GM19452 (cell line): ENCODE results near the gene ILF3.

ENCODE experiments used
- ATAC-seq: cut with Tn5 transposase; IDR thresholded peaks from one replicate; pipeline ENCODE4 v1.9.1; 2021; ENCODE audit not compliant: unreplicated experiment

The ILF3 gene

DNA sequence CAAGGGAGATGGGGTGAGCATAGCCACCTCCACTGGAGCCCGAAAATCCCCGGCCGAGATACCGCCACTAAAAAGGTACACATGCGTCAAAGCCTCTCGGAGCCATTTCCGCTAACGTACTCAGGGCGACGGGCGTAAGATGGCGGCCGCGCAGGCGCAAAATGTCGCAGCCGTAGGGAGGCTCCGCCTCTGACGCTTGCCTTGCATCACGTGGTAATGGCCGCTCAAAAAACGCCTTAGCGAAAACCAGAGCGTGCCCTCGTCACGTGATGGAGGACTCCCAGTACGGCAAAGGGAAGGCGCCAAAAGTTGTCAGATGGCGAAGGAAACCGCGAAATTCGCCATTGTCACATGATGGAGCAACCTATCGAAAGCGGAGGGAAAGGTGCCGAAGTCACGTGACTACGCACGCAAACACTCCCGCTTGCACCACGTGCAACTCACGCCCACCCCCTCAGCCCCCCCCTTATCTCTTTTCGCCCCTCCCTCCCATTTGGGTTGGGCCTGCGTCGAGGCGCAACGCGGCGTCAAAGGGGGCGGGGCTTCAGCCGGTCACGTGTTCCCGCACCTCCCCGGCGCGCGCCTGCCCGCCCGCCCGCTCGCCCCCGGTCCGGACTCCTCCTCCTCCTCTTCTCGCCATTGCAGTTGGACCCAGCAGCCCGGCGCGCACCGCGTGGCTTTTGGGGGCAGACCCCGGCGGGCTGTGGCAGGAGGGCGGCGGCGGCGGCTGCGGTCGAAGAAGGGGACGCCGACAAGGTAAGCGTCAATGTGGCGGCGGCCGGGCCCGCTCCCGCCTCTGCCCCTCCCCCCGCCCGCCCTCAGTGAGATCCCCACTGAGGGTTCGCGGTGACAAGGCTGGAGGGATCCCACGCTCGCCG is at the start of gene ILF3:
Gene ILF3, plus strand, starts transcription at position 615 of the 878 bp plus-strand sequence. CDS start 16,260 bp downstream, outside the sequence.
- ATAC-seq: peak; percentile 65

DNA sequence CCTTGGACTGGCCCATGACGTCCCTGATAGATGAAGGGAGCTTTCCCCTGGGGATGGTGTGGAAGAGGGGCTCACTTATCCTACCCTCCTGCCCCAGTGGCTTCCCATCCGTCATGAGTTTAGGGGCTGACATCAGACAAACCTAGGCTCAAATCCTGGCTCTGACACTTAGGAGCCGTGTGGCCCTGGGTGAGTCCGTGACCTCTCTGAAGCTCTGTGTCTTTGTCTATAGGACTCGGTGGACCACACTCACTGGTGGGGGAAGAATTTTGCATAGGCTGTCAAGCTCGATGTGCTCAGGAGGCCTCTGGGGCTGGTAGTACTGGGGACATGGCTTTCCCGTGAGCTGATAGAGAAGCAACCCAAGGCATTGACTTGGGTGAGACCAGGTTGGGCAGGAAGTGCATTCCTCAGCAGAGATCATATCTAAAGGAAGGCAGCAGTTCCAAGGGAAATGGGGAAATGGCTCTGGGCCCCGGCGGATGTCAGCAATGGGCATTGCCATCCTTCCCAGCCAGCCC is 49.6 kb upstream of the ILF3 start:
- peak; percentile 8 for ATAC-seq

DNA sequence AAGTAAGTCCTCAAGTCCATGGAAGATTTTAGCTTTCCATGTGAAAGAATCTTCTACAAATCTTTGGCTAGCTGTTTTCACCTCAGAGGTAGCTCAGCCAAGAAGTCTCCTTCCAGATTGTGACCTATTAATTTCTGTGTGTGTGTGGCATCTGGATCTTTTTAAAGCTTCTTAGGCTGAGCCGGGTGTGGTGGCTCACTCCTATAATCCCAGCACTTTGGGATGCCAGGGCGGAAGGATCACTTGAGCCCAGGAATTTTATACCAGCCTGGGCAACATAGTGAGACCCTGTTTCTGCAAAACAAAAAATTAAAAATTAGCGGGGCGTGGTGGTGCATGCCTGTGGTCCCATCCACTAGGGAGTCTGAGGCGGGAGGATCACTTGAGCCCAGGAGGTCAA is 42.2 kb upstream of the ILF3 start:
- no peak for ATAC-seq

DNA sequence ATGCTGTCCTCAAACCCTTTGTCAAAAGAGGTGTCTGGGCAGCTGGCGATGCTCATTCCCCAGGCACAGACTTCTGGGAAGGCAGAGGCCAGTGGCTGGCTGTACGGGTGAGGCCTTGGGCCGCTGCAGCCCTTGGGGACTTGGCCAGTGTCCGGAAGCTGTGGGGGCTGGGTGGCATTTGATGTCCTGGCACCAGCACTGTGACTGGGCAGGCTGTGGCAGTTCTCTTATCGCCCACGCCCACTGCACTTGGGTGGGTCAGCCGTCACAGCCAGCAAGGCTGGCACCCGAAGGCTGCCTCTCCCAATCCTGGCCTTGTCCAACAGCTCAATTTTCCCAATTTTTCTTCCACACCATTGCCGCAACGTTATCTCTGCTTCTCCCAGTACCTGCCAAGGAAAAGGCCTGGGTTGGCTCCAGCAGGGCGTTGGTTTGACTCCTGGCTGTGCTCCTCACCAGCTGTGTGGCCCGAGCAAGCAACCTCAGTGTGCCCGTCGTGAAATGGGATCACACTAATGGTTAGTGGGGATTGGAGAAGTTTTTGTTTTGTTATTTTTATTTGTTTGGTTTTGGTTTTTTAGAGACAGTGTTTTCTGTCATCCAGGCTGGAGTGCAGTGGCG is 41.5 kb upstream of the ILF3 start:
- no peak for ATAC-seq

DNA sequence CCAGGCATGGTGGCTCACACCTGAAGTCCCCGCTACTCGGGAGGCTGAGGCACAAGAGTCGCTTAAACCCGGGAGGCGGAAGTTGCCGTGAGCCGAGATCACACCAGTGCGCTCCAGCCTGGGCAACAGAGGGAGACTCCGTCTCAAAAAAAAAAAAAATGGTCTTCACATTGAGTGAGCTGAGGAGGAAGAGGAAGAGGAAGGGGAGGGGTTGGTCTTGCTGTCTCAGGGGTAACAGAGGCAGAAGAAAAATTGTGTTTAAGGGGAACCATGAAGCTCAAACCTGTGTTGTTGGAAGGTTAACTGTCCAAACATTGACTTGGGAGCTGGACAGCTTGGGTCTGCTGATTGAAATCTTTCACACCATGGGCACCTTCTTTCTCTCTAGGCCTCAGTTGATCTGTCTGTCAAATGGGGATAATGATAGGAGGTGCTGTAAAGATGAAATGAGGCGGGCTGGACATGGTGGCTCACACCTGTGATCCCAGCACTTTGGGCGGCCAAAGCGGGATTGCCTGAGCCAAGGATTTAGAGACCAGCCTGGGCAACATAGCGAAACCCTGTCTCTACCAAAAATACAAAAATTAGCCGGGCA is 38.6 kb upstream of the ILF3 start:
- ATAC-seq: no peak

DNA sequence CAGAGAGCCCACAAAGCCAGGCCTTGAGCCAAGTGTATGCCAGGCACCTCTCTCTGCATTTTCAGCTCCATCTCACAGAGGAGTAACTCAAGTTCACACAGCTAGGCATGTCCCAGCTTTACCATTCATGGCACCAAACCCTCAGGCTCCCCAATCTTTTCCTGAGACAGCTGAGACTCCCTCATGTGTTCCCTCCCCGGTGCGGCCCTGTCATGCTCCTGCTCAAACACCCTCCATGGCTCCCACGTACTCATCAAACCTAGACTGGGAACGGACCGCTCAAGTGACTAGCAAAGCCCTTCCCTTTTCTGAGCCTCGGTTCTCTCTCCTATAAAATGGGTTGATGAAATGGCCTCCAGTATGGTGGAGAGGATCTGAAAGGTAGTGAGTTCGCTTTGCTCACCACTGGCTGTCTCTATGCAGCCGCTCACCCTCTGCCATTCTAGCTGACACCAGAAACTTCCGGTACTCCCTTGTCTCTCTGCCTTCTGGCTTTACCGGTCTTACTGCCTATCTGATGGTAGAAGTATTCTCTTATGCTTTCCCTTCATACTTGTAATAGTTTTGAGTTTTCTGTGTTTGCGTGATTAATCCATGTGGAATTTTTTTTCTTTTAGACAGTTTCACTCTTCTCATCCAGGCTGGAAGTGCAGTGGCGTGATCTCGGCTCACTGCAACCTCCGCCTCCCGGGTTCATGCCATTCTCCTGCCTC is 36.6 kb upstream of the ILF3 start:
- no peak for ATAC-seq

DNA sequence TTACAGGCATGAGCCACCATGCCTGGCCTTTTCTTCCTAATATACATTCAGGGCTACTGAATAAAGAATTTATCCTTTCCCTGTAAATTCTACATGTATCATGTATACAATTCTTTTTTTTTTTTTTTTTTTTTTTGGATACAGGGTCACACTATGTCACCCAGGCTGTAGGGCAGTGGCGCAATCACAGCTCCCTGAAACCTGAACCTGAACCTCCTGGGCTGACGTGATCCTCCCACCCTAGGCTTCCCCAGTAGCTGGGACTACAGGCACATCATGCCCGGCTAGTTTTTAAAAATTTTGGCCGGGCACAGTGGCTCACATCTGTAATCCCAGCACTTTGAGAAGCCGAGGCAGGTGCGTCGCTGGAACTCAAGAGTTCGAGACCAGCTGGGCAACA is 35.3 kb upstream of the ILF3 start:
- ATAC-seq: no peak

DNA sequence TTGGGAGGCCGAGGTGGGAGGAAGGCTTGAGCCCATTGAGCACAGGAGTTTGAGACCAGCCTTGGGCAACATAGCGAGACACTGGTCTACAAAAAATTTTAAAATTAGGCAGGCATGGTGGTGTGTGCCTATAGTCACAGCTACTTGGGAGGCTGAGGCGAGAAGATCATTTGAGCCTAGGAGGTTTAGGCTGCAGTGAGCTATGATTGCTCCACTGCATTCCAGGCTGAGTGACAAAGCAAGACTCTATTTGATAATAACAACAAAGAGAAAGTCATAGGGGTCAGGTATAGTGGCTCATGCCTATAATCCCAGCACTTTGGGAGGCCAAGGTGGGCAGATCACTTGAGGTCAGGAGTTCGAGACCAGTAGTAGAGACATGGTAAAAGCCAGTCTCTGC is 33.4 kb upstream of the ILF3 start:
- ATAC-seq: no peak

DNA sequence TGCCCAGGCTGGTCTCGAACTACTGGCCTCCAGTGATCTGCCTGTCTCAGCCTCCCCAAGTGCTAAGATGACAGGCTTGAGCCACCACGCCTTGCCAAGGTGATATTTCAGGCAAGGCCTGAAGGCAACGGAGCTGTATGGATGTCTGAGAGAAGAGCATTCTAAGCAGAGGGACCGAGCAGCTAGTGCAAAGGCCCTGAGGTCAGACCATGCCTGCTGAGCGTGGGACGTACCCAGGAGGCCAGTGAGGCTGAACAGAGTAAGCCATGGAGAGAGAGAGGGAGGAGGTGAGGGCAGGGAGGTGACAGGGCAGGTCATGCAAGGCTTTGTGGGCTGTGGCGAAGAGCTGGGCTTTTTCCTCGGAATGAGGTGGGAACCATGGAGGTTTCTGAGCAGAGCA is 32.2 kb upstream of the ILF3 start:
- no peak for ATAC-seq

DNA sequence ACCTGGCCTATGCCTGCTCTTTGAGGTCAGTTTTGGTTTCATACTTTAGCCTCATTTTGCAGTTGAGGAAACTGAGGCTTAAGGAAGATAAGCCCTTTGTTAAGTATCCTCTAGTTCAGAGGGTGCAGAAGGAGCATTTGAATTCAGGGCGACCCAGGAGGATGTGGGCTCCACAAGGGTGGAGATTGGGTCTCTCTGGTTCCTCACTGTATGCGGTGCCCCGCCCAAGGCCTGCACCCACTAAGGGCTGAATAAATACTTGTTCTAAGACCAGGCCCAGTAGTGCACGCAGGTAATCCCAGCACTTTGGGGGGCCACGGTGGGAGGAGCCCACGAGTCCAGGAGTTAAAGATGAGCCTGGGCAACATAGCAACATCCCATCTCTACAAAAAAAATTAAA is 29.6 kb upstream of the ILF3 start:
- no peak for ATAC-seq

DNA sequence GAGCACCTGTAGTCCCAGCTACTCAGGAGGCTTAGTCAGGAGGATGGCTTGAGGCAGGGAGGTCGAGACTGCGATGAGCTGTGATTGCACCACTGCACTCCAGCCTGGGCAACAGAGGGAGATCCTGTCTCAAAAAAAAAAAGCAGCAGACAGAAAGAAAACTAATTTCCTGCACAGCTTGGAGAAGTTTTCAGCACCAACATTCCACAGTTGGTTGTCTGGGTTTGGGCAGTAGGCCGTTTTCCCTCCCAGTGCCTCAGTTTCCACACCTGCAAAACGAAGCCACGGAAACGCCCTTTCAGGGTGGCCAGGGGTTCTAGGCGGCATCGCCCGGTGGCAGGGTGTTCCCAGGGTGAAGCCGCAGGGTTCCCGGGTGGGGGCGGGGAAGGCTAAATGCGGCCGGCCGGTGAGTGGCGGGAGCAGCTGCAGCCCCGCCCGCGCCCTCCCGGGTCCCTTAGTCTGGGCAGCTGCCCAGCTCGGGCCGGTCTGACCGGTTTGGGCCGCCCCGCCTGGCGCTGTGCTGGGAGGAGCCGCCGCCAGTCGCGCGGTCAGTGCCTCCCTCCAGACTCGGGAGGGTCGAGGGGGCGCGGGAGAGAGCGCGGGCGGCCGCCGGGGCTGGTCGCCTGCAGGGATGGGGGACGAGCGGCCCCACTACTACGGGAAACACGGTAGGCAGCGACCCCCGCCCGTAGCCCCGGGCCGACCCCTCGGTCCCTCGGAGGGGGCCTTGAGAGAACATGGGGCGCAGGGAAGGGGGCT is 29.0 kb upstream of the ILF3 start, which contains the start of gene SLC44A2:
Gene SLC44A2, plus strand, starts transcription at position 551 of the 759 bp plus-strand sequence. Its CDS starts 81 bp downstream, at position 632.
- no peak for ATAC-seq

DNA sequence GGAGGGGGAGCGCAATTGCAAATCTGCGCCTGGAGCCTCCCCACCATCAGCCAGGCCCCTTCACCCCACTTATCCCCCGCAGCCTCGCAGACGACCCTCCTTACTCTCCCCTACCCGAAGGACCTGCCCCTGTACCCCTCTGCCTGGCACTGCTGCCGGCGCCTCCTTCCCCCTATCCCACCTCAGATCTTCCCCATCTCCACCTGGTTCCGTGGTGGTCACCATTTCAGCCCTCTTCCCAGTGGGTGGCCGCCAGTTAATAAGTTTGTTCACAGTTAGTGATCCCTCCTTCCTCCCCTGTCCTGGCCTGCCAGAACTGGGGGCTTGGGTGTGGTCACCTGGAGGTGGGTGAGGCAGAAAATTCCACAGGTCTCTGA is 28.4 kb upstream of the ILF3 start:
- ATAC-seq: no peak

DNA sequence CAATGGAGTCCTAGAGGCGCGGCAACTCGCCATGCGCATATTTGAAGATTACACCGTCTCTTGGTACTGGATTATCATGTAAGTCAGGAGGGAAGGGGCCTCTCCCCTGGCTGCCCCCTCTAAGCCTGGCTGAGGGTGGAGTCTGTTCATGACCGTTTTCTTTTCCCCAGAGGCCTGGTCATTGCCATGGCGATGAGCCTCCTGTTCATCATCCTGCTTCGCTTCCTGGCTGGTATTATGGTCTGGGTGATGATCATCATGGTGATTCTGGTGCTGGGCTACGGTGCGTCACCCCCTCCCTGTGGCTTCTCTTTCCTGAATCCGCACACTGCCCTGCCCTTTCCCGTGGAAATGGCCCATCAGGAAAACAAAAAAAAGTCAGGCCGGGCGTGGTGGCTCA is 22.3 kb upstream of the ILF3 start:
- no peak for ATAC-seq

DNA sequence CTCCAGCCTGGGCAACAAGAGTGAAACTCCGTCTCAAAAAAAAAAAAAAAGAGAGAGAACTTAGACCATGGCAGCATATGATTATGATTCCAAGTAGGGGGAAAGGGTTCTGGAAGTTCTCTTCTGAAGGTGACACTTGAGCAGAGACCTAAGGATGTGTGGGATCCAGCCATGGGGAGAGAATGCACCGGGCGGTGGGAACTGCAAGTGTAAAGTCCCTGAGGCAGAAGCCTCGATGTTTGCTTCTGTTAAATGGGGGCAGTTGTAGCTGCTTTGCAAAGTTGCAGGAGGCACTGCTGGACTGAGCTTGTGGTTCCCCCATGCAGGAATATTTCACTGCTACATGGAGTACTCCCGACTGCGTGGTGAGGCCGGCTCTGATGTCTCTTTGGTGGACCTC is 19.7 kb upstream of the ILF3 start:
- no peak for ATAC-seq

DNA sequence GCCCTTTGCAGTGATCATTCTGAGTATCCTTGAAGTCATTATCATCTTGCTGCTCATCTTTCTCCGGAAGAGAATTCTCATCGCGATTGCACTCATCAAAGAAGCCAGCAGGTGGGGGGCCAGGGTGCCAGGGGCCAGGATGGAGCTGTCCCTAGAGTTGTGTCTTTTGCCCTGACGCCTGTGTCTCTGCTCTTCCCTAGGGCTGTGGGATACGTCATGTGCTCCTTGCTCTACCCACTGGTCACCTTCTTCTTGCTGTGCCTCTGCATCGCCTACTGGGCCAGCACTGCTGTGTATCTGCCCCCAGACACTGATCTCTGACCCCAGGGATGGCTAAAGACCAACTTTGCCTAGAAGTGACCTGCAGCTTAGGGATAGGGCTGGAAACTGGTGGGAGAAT is 19.2 kb upstream of the ILF3 start:
- no peak for ATAC-seq

DNA sequence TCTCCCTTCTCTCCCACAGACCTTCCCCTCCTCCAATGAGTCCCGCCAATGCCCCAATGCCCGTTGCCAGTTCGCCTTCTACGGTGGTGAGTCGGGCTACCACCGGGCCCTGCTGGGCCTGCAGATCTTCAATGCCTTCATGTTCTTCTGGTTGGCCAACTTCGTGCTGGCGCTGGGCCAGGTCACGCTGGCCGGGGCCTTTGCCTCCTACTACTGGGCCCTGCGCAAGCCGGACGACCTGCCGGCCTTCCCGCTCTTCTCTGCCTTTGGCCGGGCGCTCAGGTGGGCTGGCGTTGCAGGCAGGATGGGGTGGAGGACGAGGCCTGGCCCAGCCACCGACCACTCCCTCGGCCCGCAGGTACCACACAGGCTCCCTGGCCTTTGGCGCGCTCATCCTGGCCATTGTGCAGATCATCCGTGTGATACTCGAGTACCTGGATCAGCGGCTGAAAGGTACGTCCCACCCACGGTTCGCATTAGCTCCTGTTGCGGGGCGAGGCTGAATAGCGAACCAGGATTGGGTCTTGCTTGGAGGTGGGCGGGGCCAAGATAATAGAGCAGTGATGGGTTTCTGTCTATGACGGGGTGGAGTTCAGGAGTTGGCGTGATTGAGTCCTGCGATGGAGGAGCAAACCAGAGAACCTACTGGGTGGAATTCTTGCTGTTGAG is 17.7 kb upstream of the ILF3 start:
- ATAC-seq: no peak

DNA sequence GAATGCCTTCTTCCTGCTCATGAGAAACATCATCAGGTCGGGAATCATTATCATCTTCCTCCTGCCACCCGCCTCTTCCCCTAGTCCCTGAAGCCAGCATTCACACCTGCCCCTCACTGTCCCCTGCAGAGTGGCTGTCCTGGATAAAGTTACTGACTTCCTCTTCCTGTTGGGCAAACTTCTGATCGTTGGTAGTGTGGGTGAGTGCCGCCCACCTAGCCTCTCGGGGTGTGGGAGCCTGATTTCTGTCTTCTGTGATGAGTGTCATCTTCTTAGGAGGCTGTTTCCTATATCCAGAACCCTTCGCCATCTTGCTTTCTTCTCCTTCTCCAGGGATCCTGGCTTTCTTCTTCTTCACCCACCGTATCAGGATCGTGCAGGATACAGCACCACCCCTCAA is 16.3 kb upstream of the ILF3 start:
- ATAC-seq: no peak

DNA sequence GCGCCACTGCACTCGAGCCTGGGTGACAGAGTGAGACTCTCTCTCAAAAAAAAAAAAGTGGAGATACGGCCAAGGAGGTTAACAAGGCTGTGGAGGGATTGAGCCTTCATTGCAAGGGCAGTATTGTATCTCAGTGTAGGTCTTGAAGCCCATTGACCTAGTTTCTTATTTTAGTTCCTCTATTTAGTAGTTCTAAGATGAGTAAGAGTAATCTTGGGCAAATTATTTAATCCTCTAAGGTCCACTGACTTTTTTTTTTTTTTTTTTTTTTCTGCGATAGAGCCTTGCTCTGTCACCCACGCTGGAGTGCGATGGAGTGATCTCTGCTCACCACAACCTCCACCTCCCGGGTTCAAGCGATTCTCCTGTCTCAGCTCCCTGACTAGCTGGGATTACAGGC is 14.3 kb upstream of the ILF3 start:
- no peak for ATAC-seq

DNA sequence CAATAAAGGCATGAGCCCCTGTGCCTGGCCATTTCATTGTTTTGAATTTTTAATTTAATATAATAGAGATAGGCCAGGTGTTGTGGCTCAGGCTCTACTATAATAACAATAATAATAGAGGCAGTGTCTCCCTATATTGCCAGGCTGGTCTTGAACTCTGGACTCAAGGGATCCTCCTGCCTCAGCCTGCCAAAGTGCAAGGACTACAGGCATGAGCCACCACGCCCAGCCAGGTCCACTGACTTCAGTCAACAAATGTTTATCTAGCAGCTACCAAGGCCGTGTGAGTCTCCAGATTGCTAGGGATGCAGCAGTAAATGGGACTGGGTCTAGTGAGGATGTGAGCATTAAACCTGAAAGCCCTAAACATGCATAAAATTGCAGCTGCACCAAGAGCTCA is 13.8 kb upstream of the ILF3 start:
- no peak for ATAC-seq

DNA sequence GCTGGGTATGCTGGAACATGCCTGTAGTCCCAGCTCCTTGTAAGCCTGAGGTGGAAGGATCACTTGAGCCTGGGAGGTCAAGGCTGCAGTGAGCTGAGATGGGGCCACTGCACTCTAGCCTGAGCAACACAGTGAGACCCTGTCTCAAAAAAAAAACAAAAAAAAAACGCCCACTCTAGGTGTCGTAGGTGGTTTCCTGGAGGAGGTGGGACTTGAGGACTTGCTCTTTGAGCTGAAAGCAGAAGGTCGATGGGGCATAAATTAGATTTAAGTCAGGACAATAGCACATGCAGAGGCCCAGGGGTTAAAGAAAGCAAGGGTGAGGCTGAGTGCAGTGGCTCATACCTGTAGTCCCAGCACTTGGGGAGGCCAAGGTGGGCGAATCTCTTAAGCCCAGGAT is 12.9 kb upstream of the ILF3 start:
- ATAC-seq: no peak
